Natural killer cell (primary cell): Measurements from ENCODE around the gene PTBP2. TPM values are rescaled to one million over a fixed set of nuclear protein-coding genes. Genes with fewer than 3 reads are reported as not detected.

Experiments
- ATAC-seq, 3 donors: fragments of 150-1000 bp in 2 of 3; fragments of 200-7000 bp in 1 of 3; cut with Tn5 transposase; 1 replicate in 1 of 3; 2 replicates in 2 of 3; pipeline ENCODE4 v1.10.0; 2021; ENCODE audit warnings: mild to moderate bottlenecking in 2 of 3, moderate library complexity in 2 of 3
- DNase-seq, 2 donors: peaks; one replicate each; pipeline versions ENCODE4 v3.0.0 to v3.0.0-alpha.2; 2013 to 2021; ENCODE audit warnings: mixed read lengths in 1 of 2
- H3K27ac ChIP-seq: one replicate; pipeline ENCODE4 v1.5.1; 2013; ENCODE audit warnings: mild to moderate bottlenecking, low read length
- H3K27me3 ChIP-seq: one replicate; pipeline ENCODE4 v1.6.1; 2013; ENCODE audit warnings: low read length; ENCODE audit not compliant: control insufficient read depth, insufficient read depth
- H3K36me3 ChIP-seq: one replicate; pipeline ENCODE4 v1.6.1; 2013; ENCODE audit warnings: low read length; ENCODE audit not compliant: control insufficient read depth, insufficient read depth
- H3K4me1 ChIP-seq: one replicate; pipeline ENCODE4 v1.6.1; 2013; ENCODE audit warnings: low read length; ENCODE audit not compliant: control insufficient read depth, insufficient read depth
- H3K4me3 ChIP-seq: one replicate; pipeline ENCODE4 v1.5.1; 2013; ENCODE audit warnings: low read length
- H3K9me3 ChIP-seq: one replicate; pipeline ENCODE4 v1.6.1; 2013; ENCODE audit warnings: low read length; ENCODE audit not compliant: control insufficient read depth, insufficient read depth
- H3K27ac Mint-ChIP-seq, 2 donors: one replicate each; pipeline ENCODE4 v1.8.0; 2022; ENCODE audit warnings: mild to moderate bottlenecking in 2 of 2, mixed read lengths in 2 of 2, moderate library complexity in 1 of 2
- H3K27me3 Mint-ChIP-seq, 2 donors: one replicate each; pipeline ENCODE4 v1.8.0; 2022; ENCODE audit warnings: low read depth in 2 of 2, mixed read lengths in 2 of 2
- H3K36me3 Mint-ChIP-seq: one replicate; pipeline ENCODE4 v1.8.0; 2022; ENCODE audit warnings: mixed read lengths
- H3K4me1 Mint-ChIP-seq, 2 donors: one replicate each; pipeline ENCODE4 v1.8.0; 2022; ENCODE audit warnings: mixed read lengths in 2 of 2
- H3K4me3 Mint-ChIP-seq: one replicate; pipeline ENCODE4 v1.8.0; 2022; ENCODE audit warnings: mild to moderate bottlenecking, moderate library complexity, mixed read lengths
- H3K9me3 Mint-ChIP-seq, 2 donors: one replicate each; pipeline ENCODE4 v1.8.0; 2022; ENCODE audit warnings: mixed read lengths in 2 of 2
- CTCF ChIP-seq: fragments of 200-600 bp; IDR thresholded peaks from one replicate; pipeline ENCODE4 v1.8.0; 2022; ENCODE audit warnings: antibody characterized with exemption
- WGBS: methylation state at CpG from one replicate; pipeline ENCODE4 v1.1.7; 2013; ENCODE audit warnings: missing lambda C conversion rate; ENCODE audit not compliant: insufficient coverage; 5-methylcytosine and 5-hydroxymethylcytosine counted together
- intact Hi-C: fragments of 100-400 bp; cut with micrococcal nuclease; formaldehyde crosslinking; loops from one replicate; pipeline ENCODE4 v1.14.2; 2022
- total RNA-seq, 4 donors: library from RNA; stranded (reverse); fragments of 120-200 nt in 1 of 4; gene quantifications; one replicate each; pipeline versions ENCODE4 v1.2.3 to v1.2.4, GENCODE V29; 2013 to 2022

PTBP2 gene
- total RNA-seq, 3 donors from 2014 or later (not counting 1 experiment from before 2014, with no cell fraction given), result 29.1 to 33.2 (median 33.1) TPM

- DNase-seq, result no peak
- intact Hi-C loops, result no loop called here
- H3K27me3 Mint-ChIP-seq, result no peaks in the 10 kb centered on the region
Observed at GRCh38 chr1:96837057-96837780, 115.6 kb downstream of the PTBP2 start.

GRCh38 chr1:96837781-96838216 is 116.2 kb downstream of the PTBP2 start:
- Histone ChIP-seq H3K36me3 (no peaks in the 10 kb centered on the region), H3K4me3 (no peak overlapping the region), H3K9me3 (no peaks in the 10 kb centered on the region), H3K27me3 (no peaks in the 10 kb centered on the region), H3K27ac (no peak overlapping the region), H3K4me1 (no peaks in the 10 kb centered on the region)
- Mint-ChIP-seq H3K36me3 (no peaks in the 10 kb centered on the region), H3K27me3 (no peaks in the 10 kb centered on the region), H3K4me3 (no peak overlapping the region), H3K27ac (no peak overlapping the region), H3K9me3 (no peaks in the 10 kb centered on the region), H3K4me1 (no peaks in the 10 kb centered on the region)
- intact Hi-C loops, result no loop called here
- TF ChIP-seq CTCF, result no peak
- 97% methylated on average over 2 of the region's 2 CpGs for WGBS
- no peak for DNase-seq
- no peak for ATAC-seq

More at GRCh38 chr1:96837057-96837780, 115.6 kb downstream of the PTBP2 start:
- no peak overlapping the region for H3K27ac ChIP-seq
- H3K4me1 ChIP-seq, result no peaks in the 10 kb centered on the region
- ATAC-seq, result no peak
- Mint-ChIP-seq H3K9me3 (no peaks in the 10 kb centered on the region), H3K4me1 (no peaks in the 10 kb centered on the region), H3K36me3 (no peaks in the 10 kb centered on the region), H3K4me3 (no peak overlapping the region), H3K27ac (no peak overlapping the region)
- no peak overlapping the region for H3K4me3 ChIP-seq
- H3K27me3 ChIP-seq, result no peaks in the 10 kb centered on the region
- 96% methylated on average over 6 of the region's 7 CpGs for WGBS
- H3K36me3 ChIP-seq, result no peaks in the 10 kb centered on the region
- H3K9me3 ChIP-seq, result no peaks in the 10 kb centered on the region
- no peak for TF ChIP-seq CTCF

GRCh38 chr1:96840396-96840795 is 118.8 kb downstream of the PTBP2 start:
- ATAC-seq, result no peak
- 87% methylated on average over 3 of the region's 3 CpGs for WGBS
- Mint-ChIP-seq H3K27ac (no peak overlapping the region), H3K36me3 (no peaks in the 10 kb centered on the region), H3K9me3 (no peaks in the 10 kb centered on the region), H3K4me1 (no peaks in the 10 kb centered on the region), H3K27me3 (no peaks in the 10 kb centered on the region), H3K4me3 (no peak overlapping the region)
- no peak for DNase-seq
- TF ChIP-seq CTCF, result no peak
- intact Hi-C loops, result no loop called here
- Histone ChIP-seq H3K4me3 (no peak overlapping the region), H3K4me1 (no peaks in the 10 kb centered on the region), H3K9me3 (no peaks in the 10 kb centered on the region), H3K36me3 (no peaks in the 10 kb centered on the region), H3K27me3 (no peaks in the 10 kb centered on the region), H3K27ac (no peak overlapping the region)

- Mint-ChIP-seq H3K9me3 (no peaks in the 10 kb centered on the region), H3K36me3 (no peaks in the 10 kb centered on the region), H3K27ac (no peak overlapping the region), H3K4me1 (no peaks in the 10 kb centered on the region), H3K4me3 (no peak overlapping the region), H3K27me3 (no peaks in the 10 kb centered on the region)
- no peak for TF ChIP-seq CTCF
- Histone ChIP-seq H3K36me3 (no peaks in the 10 kb centered on the region), H3K27me3 (no peaks in the 10 kb centered on the region), H3K4me1 (no peaks in the 10 kb centered on the region), H3K27ac (no peak overlapping the region), H3K4me3 (no peak overlapping the region), H3K9me3 (no peaks in the 10 kb centered on the region)
- intact Hi-C loops, result no loop called here
- ATAC-seq (no peak), DNase-seq (no peak)
Observed at GRCh38 chr1:96842215-96842614, 120.6 kb downstream of the PTBP2 start.
